KG1 (cell line): ENCODE results near the gene ZFAND3.

Experiments
- DNase-seq: peaks from one replicate; lab custom pipeline; 2025; lab: John Stamatoyannopoulos, UW

The ZFAND3 gene, protein sequence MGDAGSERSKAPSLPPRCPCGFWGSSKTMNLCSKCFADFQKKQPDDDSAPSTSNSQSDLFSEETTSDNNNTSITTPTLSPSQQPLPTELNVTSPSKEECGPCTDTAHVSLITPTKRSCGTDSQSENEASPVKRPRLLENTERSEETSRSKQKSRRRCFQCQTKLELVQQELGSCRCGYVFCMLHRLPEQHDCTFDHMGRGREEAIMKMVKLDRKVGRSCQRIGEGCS

DNA sequence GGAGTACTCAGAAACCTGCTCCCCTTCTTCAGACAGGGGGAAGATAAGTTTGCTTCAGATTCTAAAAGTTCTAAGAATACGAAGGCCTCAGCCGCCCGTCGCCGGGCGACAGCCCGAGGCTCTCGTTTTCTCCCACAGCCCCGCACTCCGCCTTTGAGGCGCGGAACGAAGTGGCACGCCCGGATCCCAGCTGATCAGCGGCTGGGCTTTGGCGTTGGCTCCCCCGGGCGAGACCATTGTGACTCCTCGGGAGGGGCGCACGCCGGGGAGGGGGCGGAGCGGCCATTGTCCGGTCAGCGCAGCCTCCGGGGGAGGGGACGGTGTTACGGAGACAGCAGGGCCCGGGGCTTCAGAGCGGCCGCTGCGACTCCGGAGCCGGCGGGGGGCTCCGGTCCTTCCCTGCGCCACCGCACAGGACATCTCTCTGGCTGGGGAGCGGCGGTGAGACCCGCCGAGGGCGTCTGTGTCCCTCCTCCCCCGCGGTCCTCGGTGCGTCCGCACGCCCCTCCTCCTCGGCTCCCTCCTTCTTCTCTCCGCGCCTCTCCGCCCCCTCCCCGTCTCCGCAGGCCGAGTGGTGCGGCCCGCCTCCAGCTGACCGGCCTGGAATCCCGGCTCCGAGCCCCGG, at the start of gene ZFAND3:
TSS of gene ZFAND3 (plus strand) at position 551 of the 625 bp plus-strand sequence. CDS start 219 bp downstream, outside the sequence.
- peak; percentile 96 for DNase-seq

DNA sequence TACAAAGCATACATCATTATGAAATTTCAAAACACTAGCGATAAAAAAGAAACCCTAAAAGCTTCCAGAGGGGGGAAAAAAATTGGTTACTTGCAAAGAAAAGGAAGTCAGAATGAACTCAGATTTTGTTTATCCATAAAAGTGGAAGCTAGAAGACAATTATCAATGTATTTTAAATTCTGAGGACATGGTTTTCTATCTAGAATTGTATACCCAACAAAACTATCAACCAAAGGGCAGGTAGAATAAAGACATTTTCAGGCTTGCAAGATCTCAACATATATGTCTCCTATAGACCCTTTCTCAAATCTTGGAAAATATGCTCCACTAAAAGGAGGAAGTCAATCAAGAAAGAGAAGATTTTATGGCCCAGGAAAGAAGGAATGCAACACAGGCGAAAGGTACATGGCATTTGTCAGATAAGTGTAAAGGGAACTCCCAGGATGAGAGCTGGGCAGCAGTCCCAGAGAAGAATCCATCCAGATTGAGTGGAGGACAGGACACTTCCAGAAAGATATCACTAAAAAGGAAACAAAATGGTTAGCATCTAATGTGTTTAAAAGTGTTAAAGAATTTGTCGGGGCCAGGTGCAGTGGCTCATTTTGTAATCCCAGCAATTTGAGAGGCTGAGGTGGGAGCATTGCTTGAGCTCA, 45.4 kb upstream of the ZFAND3 start:
- no peak for DNase-seq

DNA sequence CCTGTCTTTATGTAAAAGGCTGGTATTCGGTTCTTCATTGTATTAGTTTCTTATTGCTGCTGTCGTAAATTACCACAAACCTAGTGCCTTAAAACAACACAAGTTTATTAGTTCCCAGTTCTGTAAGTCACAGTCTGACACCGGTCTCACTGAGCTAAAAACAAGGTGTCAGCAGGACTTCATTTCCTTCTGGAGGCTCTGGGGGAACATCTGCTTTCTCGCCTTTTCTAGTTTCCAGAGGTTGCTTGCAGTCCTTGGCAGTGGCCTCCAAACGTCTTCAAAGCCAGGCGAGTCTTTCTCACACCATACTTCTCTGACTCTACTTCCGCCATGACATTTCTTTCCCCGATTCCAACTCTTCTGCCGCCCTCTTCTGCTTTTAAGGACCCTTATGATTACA, 43.0 kb upstream of the ZFAND3 start:
- DNase-seq, result no peak

DNA sequence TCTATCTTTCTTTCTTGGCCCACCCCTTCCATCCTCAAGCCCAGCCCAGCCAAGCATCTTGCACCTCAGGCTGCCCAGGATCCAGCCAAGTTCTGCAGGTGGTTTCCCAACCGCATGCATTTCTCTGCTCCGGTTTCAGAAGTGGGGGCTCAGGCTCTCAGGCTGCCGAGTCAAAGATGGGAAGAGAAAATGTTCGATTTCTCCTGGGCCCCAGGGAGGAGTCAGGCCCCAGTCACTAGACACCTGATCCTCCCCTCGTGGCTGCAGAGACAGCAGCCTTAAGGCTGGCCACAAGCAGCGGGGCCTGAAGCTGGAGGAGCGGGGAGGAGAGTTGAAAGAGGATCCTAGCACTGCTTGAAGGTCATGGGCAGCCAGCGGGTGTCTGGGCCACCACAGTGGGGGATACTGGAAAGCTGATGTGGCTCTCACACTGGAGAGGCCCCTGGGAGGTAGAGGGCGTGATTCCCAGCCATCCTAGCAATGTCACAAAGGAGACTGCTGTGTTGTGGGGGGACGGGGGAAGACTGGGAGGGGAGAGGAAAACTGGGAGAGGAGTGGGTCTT, 42.2 kb upstream of the ZFAND3 start:
- no peak for DNase-seq

DNA sequence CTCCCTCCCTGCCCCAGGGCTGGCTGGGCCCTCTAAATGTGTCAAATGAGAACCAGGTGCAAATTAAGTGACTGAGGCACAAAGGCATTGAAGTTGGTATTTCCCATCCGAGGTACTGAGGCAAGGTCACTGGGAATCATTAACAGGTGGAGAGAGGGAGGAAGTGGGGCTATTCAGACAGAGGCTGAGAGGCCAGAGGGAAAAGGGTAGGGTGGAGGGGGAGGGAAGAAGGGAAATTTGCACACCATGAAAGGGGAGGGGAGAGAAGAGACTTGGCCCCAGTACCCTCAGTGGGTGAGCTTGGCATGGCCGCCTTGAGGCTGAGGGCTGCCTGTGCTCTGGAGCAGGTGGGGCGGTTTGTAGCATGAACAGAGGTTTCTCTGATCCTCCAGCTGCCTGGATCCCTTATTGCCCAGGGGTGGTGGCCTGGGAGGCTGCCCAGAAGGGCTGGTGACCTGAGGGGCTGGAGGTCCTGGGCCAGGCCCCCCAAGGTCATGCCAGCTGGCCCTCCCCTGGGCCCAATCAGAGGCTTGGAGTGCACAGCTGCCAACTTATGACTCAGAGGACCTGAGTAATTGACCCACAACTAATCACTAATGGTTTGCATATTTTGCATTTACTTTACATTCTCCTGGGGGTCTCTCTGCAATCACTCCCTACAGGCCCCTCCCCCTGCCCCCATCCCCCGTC, 40.3 kb upstream of the ZFAND3 start:
- no peak for DNase-seq

DNA sequence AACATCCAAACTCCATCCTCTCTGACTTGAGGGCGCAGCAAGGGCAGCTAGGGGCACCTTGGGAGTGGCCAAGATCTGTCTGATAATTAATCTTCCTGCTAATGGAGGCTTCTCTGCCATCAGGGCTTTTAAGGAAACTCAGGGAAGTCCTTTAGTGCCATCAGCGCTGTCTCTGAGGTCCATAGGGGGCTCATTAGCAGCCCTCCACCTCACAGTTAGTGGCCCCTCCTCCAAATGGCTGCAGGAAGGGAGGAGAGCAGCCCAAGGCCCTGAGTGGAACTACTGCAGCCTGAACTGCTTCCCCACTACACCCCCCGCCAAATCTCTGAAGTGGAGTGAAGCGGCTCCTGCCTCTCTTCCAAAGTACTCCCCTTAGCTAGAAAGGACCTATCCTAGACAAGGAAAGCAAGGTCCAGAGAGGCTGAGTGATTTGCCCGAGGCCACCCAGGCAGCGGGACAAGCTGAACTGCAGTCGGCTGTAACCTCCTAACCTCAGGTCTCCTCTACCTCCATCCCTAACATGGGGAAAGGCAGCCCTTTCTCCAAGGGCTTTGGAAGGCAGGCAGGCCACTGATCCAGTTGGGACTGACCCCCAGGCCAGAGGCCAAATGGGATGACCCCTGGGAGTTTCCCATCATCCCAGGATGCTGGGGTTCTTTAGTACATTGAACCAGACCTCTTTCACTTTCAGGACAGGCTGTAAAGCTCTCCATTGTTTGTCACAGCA, 39.5 kb upstream of the ZFAND3 start:
- DNase-seq, result no peak

DNA sequence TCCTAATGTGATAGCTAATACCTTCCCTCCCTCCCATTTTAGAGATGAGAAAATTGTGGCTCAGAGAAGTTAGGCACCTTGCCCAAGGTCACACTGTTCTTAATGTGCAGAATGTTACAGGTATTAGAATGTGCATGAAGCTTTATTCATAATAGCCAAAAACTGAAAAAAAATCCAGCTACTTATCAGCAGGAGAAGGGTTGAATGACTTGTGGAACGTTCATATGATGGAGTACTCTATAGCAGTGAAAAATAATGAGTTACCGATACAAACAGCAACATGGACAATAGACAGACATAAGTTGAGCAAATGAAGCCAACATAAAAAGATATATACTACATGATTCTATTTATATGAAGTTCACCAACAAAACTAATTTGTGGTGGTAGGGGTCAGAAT, 37.7 kb upstream of the ZFAND3 start:
- DNase-seq, result no peak

DNA sequence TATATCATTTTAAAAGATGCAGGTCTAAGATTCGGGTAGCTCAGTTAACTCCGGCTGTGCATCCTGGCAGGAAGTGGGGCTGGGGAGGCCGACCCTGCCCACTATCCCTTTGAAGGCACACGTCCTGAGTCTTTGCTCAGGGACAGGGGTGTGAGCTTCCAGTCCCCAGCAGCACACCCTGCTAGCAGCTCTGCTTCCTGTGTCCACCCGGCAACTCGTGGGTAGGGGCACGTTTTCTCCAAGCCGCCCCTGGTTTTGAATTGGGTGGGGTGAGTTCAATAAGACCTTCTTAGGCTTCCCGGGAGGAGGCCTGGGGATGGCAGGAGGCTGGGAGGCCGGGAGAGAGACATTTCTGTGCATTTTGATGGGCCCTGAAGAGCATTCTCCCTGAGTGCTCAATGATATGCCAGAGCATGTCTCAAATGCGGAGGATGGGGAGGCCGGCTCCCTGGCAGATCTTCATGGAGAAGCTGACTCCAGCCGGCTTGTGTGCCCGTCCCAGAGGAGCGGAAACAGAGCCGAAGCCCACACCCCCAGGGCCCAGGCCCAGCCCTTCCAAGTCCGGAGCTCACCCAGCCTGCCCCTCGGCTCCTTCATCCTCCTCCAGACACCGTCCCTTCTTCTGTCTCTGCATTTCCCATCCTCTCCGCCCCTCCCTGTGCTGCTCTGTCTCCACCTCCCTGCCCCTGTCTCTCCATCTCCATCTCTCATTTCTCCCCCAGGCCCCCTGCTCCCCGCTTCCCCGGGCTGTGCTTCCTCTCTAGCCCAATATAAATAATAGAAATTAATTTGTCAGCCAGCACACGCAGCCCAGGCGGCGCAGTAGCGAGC, 36.3 kb upstream of the ZFAND3 start:
- no peak for DNase-seq

DNA sequence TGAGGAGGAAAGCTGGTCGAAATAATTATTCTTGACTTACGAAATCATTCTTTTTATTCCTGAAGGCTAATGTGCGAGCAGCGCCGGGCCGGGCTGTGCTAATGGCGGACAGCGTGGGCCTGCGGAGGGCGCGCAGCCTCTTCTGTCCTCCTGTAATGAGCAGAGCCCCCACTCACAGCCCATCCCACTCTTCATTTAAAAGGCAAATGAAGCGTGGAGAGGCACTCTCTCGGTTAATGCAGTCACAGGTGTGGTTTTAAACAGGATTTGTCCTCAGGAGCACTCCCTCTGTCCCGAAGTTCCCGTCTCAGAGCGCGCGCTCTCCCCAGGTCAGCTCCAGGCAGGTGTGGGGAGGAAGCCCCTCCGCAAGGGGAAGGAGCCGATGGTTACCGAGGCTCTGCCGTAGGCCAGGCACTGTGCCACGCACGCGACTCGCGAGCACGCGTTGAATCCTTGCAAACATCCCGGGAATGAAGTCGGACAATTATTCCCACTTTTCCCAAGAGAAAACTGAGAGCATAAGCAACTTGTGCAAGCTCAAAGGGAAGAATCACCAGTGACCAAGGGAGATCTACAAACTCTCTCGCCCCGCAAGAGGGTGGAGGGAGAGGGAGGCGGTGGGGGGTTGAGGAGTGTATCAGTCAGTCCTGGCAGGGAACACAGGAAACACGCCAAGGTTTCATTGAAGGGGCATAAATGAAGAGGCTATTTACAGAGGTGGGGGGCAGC, 35.5 kb upstream of the ZFAND3 start:
- no peak for DNase-seq

DNA sequence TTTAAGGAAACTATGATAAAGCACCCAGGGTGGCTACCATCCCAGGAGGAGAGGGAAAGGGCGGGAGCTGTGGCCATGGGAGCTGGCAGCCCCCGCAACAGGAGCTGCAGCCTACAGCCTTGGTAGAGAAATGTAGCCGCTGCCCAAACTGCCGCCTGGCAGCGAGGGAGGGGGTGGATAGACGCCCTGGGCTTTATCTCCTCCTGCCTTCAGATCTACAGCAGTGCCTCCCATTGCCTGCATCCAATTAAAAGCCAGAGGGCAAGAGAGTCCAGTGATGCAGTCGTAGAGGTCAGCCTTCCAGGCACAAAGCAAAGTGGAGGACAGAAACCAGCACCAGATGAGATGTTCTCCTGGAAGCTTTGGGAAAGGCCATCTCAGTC, 35.0 kb upstream of the ZFAND3 start:
- no peak for DNase-seq

DNA sequence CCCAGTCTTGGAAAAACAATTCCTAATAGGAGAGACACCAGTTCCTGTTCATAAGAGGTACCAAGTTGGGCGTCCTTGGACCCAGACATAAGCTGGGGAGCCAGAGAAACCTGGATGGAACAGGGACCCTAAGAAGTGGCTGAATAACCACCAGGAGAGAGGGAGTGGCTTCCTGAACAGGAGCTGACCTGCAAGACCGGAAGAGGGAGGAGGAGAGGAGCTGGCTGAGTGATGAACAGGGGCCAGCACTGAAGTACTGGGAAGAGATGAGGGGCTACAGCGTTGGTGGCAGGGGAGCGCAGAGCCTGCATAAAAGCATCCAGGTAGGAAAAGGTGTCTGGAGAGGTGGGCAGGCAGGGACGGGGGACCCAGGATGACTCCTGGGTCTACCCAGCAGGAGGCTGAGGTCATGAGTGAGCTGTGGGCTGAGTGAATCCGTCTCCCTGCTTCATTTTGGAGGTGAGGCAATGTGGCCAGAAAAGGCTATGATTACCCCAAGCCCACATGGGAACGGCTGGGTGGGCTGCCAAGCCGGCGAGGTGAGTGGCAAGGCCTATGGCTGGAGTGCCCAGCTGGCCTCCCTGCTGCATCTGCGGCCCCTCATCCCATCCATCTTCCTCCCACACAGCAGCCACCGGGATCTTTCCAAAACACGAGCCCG, 34.4 kb upstream of the ZFAND3 start:
- no peak for DNase-seq

DNA sequence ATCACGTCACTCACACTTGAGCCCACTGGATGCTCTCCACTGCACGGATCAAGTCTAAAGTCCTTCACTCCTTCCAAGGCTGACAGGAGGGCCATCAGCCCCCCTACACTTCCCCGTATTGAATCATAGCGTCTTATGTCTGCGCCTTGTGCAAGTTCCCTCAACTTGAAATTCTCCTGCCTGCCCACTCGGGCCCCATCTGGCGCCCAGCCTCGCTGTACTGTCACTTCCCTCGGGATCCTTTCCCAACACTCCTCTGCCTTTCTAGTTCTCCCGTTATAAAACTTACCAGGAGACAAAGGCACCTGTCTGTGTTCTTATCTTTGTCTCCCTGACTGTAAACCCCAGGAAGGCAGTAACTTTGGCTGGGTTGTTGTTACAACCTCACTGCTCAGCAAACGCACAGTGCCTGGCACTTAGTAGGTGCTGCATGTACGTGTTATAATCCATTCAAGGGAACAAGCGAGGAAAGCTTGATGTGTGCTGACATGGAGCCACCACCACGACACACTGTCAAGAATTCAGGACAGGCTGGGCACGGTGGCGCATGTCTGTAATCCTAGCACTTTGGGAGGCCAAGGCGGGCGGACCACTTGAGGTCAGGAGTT, 33.8 kb upstream of the ZFAND3 start:
- DNase-seq, result no peak

DNA sequence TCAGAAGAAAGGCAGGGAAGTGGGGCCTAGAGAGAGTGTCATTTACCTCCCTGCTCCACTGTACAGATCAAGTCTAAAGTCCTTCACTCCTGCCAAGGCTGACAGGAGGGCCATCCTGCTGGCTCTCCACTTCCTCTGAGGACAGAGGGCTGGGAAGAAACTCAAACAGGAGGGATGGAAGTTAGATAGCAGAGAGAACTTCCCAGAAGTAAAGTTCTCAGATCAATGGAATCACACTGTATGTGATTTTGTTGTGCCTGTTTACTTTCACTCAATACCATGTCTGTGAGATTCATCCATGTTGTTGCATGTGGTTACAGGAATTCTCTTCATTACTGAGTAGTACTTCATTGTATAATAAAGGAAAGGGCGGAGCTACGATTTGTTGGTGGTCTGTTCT, 32.3 kb upstream of the ZFAND3 start:
- no peak for DNase-seq

DNA sequence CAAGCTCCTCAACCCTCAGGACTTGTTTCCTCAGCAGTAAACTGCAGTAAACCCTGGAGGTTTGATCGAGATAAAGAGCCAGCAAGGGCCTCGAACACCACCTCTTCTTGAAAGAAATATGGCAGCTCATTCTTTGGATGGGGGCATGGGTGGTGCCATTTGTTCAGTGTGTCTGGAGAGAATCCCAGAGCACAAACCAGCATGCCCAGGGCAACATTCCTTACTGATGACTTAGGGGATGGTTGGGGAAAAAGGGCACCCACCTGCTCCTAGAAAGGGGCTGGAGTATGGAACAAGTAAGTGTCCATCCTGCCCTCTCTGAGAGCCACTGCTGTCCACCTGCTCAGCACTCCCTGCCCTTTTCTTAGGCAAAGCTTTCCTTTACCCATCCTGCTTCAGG, 31.3 kb upstream of the ZFAND3 start:
- DNase-seq, result no peak

DNA sequence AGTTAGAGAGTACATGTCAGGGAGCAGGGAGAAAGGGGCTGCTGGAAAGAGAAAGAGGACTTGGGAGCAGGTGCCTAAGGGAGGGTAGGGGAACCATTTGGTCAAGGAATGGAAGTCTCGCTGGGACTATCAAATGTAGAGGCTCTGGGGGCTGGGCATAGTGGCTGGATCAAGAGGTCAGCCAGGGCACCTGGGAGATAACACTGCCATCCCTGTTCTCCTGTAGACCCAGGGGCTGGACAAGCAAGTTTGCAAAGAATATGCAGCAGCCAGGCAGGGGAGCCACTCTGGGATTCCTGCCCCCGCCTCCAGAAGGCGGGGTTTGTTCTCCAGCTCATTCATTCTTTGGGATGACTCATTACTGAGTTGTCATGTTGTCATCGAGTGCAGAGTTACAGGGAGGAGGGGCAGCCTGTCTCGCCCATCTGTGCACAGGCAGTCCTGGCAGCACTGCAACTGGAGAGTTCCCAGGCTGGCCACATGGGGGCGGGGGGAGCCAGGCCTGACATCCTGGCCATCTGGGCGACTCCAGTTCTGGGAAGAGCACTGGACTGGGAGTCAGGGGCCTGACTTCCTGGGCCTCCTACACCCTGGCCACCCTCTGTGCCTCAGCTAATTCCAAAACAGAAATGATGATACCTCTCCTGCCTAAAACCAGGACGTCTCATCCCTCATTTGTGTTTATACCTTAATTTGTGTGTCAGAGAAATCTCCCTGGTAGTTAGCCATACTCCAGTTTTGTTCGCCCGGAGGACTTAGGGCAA, 28.2 kb upstream of the ZFAND3 start:
- peak; percentile 26 for DNase-seq

DNA sequence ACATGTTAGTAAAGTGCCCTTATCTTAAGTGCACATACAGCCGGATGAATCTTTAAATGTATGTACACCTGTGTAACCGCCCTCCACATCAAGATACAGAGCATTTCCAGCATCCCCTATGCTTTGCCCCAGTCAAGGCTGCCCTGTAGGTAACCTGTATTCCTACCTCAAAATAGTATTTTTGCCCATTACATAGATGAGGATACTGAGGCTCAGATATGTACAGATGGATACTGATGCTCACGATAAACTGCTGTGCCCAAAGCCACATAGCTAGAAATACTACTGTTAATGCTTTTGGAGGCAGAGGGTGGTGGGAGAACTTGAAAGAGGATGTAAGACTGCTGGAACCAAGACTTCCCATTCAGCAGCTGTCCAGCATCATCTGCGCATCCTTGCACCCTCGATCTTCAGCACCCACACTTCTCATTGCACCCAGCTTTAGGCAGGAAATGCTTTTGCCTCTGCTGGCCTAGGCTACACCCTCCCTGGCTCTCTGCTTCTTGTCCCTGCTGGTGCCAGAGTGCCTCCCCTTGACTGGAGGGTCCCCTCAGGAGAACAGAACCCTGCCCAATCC, 27.0 kb upstream of the ZFAND3 start:
- DNase-seq, result no peak

DNA sequence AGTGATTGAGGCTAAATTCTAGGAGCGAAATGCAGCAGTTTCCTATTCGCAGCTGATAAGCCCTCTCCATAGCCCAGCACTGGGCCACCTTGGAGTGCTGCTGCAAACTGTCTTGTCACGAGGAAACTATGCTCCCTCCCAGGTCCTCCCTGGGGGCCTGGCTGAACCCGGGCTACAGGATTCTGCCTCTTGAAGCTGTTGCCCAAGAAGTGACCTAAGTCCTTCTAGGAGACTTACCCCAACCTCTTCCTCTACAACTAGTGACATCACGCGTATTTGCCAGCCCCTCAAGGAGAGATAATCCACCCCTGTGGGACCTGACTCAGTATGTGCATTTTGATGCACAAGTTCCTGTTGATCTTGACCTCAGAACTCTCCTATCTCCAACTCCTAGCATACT, 26.5 kb upstream of the ZFAND3 start:
- DNase-seq, result no peak

DNA sequence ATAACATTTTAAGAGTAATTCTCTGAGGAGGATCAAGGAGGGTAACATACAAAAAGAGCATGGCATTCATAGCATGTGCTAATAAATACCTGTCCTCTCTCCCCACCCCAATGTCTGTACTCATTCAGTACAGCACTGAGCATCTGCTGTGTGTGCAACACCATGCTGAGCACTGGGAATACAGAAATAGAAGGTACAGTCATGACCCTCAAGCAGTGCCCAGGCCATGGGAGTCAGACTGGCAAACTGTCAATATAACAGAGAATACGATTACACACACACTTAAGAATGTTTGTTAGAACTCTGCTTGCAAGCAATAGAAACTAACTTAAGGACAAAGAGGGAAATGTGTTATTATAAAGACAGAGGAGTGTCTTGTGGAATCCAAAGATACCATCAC, 24.7 kb upstream of the ZFAND3 start:
- DNase-seq, result no peak
